Bronchial epithelial cell (primary cell): ENCODE measurements around the gene HINT2. TPM values are rescaled to one million over a fixed set of nuclear protein-coding genes. Genes with fewer than 3 reads are reported as not detected.

Experiments used
- DNase-seq: peaks from one replicate; pipeline ENCODE4 v3.0.0-alpha.2; 2010; ENCODE audit warnings: low read depth
- FAIRE-seq: peaks from 2 replicates; lab custom pipeline; 2011; peaks lifted over from hg19 to GRCh38; lab: Jason Lieb, UNC
- H3K27me3 ChIP-seq: 2 replicates; pipeline ENCODE4 v1.5.1; 2011; ENCODE audit warnings: low read length; ENCODE audit not compliant: control insufficient read depth, insufficient read depth
- H3K36me3 ChIP-seq: 2 replicates; pipeline ENCODE4 v1.5.1; 2011; ENCODE audit warnings: low read length; ENCODE audit not compliant: control insufficient read depth, insufficient read depth
- H3K4me3 ChIP-seq: 2 replicates; pipeline ENCODE4 v1.5.1; 2011; ENCODE audit warnings: mild to moderate bottlenecking, low read depth, low read length, control low read depth
- total RNA-seq: library from RNA; depleted of rRNA; stranded (reverse); fragments of >200 nt; gene quantifications from 2 replicates; pipeline ENCODE4 v1.2.1, GENCODE V29; 2014
- TF ChIP-seq, protein P1 (sequence below): IDR thresholded peaks from 2 replicates; pipeline ENCODE4 v1.5.1; 2011; ENCODE audit warnings: mild to moderate bottlenecking, moderate library complexity, low read length, control low read depth, inconsistent platforms; ENCODE audit not compliant: insufficient read depth, severe bottlenecking

HINT2 gene
- total RNA-seq, 1 donor from 2014 or later, result 22.6 TPM

DNA sequence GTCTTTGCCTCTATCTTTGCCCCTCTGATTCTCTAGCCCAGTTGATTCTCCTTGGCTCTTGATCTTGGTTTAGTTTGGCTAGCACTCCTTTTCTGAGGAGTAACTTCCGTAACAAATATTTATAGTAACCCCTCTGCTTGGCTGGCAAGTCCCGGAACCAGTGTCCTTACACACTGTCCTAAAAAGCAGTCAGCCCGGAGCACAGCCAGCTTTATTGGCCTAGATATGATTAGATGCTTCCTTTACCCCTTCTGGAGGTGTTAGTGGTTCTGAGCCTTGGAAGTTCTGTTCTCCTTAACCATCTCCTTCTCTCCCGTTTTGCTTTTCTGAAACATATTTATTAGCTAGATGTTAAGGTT lies 43.8 kb downstream of the HINT2 start:
- TF ChIP-seq, protein P1, sequence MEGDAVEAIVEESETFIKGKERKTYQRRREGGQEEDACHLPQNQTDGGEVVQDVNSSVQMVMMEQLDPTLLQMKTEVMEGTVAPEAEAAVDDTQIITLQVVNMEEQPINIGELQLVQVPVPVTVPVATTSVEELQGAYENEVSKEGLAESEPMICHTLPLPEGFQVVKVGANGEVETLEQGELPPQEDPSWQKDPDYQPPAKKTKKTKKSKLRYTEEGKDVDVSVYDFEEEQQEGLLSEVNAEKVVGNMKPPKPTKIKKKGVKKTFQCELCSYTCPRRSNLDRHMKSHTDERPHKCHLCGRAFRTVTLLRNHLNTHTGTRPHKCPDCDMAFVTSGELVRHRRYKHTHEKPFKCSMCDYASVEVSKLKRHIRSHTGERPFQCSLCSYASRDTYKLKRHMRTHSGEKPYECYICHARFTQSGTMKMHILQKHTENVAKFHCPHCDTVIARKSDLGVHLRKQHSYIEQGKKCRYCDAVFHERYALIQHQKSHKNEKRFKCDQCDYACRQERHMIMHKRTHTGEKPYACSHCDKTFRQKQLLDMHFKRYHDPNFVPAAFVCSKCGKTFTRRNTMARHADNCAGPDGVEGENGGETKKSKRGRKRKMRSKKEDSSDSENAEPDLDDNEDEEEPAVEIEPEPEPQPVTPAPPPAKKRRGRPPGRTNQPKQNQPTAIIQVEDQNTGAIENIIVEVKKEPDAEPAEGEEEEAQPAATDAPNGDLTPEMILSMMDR, result no peak

GRCh38 chr9:35769763-35770162 lies 45.1 kb downstream of the HINT2 start:
- Histone ChIP-seq H3K27me3 (no peaks in the 10 kb centered on the region), H3K4me3 (no peak overlapping the region), H3K36me3 (no peaks in the 10 kb centered on the region)
- no peak for FAIRE-seq
- TF ChIP-seq, protein P1, result no peak
- DNase-seq, result no peak

More for the DNA sequence above, 43.8 kb downstream of the HINT2 start:
- FAIRE-seq (no peak), DNase-seq (no peak)
- no peak overlapping the region for H3K4me3 ChIP-seq
- no peaks in the 10 kb centered on the region for H3K36me3 ChIP-seq
- H3K27me3 ChIP-seq, result no peaks in the 10 kb centered on the region

DNA sequence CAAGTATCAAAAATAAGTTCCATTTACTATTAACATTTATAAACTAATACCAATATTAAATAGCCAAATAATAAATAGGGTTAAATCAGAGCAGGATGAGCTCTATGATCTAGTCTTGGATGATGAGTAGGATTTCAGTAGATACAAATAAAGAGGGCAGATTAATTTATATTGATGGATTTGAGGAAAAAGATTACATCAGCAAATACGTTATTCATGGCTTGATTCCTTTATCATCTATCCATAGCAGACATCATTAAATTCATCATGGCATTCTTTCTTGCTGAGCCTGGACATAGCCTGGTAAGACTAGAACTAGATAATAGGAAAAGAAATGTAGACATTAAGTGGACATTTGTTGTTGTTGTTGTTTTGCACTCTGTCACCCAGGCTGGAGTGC lies 47.4 kb downstream of the HINT2 start:
- FAIRE-seq (no peak), DNase-seq (no peak)
- Histone ChIP-seq H3K36me3 (no peaks in the 10 kb centered on the region), H3K27me3 (no peaks in the 10 kb centered on the region), H3K4me3 (no peak overlapping the region)
- TF ChIP-seq, protein P1, result no peak

DNA sequence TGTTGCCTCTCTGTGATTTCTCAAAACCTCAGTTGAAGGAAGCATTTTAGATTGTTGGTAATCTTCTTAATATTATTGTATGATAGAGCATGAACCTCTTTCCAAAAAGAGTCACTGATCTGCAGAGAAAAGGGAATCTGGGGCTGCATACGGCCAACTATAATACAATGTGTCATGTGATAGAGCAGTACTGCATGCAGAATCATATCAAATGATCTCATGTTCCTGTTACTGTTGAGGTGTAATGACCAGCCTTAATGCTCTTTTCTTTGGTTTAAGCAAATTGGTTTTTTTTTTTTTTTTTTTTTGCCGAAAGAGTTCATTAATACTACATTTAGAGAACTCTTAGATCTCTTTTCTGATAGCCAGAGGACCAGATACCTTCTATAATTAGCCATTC lies 47.8 kb downstream of the HINT2 start:
- H3K27me3 ChIP-seq, result no peaks in the 10 kb centered on the region
- TF ChIP-seq, protein P1, result no peak

DNA sequence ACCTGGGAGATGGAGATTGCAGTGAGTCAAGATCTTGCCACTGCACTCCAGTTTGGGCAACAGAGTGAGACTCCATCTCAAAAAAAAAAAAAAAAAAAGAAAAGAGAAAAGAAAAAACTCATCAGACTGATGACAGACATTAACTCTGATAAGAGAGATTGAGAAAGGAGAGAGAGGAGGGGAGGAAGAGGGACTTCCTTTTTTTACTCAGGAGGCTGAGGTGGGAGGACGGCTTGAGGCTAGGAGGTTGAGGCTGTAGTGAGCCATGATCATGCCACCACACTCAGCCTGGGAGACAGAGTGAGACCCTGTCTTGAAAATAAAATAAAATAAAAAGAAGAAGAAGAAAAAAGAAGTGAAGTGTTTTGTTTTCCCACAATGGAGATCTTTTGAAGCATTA lies 51.0 kb downstream of the HINT2 start:
- DNase-seq (no peak), FAIRE-seq (no peak)
- TF ChIP-seq, protein P1, result no peak
- Histone ChIP-seq H3K36me3 (no peaks in the 10 kb centered on the region), H3K27me3 (no peaks in the 10 kb centered on the region), H3K4me3 (no peak overlapping the region)

More for the DNA sequence above, 47.8 kb downstream of the HINT2 start:
- DNase-seq (no peak), FAIRE-seq (no peak)
- Histone ChIP-seq H3K36me3 (no peaks in the 10 kb centered on the region), H3K4me3 (no peak overlapping the region)

DNA sequence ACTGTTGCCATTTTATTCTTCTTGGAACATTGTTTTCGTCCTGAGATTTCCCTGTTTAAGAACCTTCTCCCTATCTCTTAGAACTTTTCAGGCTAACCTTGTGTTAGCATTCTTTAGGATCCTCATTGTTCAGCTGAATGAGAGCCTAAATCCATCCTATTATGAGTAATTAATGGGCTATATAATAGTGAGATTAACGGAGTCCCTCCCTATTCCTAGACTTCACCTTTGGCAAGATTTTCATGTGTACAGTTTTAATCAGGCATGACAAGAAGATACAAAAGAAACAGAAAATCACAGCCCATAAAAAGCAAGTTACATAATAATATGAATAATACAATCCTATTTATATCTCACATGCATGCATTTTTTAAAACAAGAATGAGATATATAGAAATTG lies 51.7 kb downstream of the HINT2 start:
- no peaks in the 10 kb centered on the region for H3K36me3 ChIP-seq
- H3K27me3 ChIP-seq, result no peaks in the 10 kb centered on the region
- TF ChIP-seq, protein P1, result no peak
- FAIRE-seq (no peak), DNase-seq (no peak)
- no peak overlapping the region for H3K4me3 ChIP-seq
